Measurements from ENCODE around the gene STPG3.

DNA sequence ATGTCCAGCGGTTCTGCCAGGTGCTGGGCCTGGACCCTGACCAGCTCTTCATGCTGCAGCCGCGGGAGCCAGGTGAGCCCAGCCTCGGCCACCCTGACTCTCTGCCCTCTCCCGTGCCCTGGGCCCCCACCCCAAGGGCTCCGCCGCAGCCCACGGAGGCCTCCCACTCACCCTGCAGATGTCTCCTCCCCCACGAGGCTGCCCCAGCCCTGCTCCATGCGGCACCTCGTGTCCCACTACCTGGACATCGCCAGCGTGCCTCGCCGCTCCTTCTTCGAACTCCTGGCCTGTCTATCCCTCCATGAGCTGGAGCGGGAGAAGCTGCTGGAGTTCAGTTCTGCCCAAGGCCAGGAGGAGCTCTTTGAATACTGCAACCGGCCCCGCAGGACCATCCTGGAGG, 36.5 kb upstream of the STPG3 start:
- no peak for TF ChIP-seq POLR2A (IDR thresholded peaks at IDR 0.05)
- TF ChIP-seq, protein P1, sequence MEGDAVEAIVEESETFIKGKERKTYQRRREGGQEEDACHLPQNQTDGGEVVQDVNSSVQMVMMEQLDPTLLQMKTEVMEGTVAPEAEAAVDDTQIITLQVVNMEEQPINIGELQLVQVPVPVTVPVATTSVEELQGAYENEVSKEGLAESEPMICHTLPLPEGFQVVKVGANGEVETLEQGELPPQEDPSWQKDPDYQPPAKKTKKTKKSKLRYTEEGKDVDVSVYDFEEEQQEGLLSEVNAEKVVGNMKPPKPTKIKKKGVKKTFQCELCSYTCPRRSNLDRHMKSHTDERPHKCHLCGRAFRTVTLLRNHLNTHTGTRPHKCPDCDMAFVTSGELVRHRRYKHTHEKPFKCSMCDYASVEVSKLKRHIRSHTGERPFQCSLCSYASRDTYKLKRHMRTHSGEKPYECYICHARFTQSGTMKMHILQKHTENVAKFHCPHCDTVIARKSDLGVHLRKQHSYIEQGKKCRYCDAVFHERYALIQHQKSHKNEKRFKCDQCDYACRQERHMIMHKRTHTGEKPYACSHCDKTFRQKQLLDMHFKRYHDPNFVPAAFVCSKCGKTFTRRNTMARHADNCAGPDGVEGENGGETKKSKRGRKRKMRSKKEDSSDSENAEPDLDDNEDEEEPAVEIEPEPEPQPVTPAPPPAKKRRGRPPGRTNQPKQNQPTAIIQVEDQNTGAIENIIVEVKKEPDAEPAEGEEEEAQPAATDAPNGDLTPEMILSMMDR (IDR thresholded peaks at IDR 0.05), result no peak

Measured in adrenal gland (tissue), 5 donors.